CD4-positive, alpha-beta T cell treated with Interleukin-4 for 1 hour (primary cell): ENCODE measurements around the gene ADAP1.
"Not testable (repeated sequence)": the region's sequence is repeated elsewhere in the genome, so short reads cannot be mapped to it uniquely, and the experiment has no call there.

Experiments used
- DNase-seq, 2 donors: peaks; one replicate each; pipeline ENCODE4 v3.0.0-alpha.2; 2020 to 2022

Gene ADAP1

GRCh38 chr7:935874-936385 is 18.6 kb downstream of the ADAP1 start:
- DNase-seq, result no peak

GRCh38 chr7:935164-935873 is 19.2 kb downstream of the ADAP1 start:
- no peak for DNase-seq

GRCh38 chr7:934469-935163 is 19.9 kb downstream of the ADAP1 start:
- DNase-seq, result no peak

- DNase-seq, result no peak
These were observed 21.9 kb downstream of the ADAP1 start for GRCh38 chr7:932651-932975.

GRCh38 chr7:931871-932650 is 22.4 kb downstream of the ADAP1 start:
- DNase-seq, result no peak

GRCh38 chr7:930975-931758 is 23.3 kb downstream of the ADAP1 start:
- no peak for DNase-seq

GRCh38 chr7:929311-929711 is 25.2 kb downstream of the ADAP1 start:
- DNase-seq, result no peak

GRCh38 chr7:927031-927671 is 27.3 kb downstream of the ADAP1 start:
- no peak for DNase-seq

- DNase-seq, result no peak
These were observed 28.1 kb downstream of the ADAP1 start for GRCh38 chr7:926061-927030.

- DNase-seq, result peak; percentile 67 to 68
These were observed 28.9 kb downstream of the ADAP1 start for GRCh38 chr7:925601-926000.

GRCh38 chr7:924541-925231 is 29.8 kb downstream of the ADAP1 start:
- DNase-seq, result peak; percentile 44 to 53

GRCh38 chr7:924042-924441 is 30.4 kb downstream of the ADAP1 start:
- not testable (repeated sequence) for DNase-seq

- DNase-seq, result peak; percentile 91 to 92
These were observed 31.1 kb downstream of the ADAP1 start for GRCh38 chr7:923108-924041.

- DNase-seq, result peak; percentile 42 to 60
These were observed 32.0 kb downstream of the ADAP1 start for GRCh38 chr7:922334-923107.

- DNase-seq, result peak in 1 of 2 donors; percentile 21
These were observed 32.7 kb downstream of the ADAP1 start for GRCh38 chr7:921581-922333.

GRCh38 chr7:921071-921461 is 33.4 kb downstream of the ADAP1 start:
- DNase-seq, result no peak

GRCh38 chr7:920351-921070 is 34.0 kb downstream of the ADAP1 start:
- DNase-seq, result no peak
